ENCODE measurements around the gene GLRA3.
"Not testable (repeated sequence)": the region's sequence is repeated elsewhere in the genome, so short reads cannot be mapped to it uniquely, and the experiment has no call there.

Gene GLRA3

DNA sequence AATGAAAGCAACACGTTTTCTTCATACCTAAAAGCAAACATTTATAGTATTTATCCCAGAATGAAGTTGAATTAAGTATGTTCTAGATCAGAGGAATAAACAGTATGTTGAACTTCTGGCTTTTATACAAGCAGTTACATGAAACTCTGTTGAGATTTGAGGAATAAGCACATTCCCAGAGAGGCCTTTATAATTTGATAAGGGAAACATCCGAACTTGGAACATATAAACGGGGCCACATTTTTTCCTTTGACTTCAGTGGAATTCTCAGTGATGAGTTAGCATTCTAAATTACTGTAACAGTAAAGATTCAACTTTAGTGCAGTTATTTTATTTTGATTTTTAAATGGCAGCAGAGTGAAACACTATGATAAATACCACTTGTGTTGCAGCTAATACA lies 119.5 kb downstream of the GLRA3 start:
- DNase-seq = no peak

DNA sequence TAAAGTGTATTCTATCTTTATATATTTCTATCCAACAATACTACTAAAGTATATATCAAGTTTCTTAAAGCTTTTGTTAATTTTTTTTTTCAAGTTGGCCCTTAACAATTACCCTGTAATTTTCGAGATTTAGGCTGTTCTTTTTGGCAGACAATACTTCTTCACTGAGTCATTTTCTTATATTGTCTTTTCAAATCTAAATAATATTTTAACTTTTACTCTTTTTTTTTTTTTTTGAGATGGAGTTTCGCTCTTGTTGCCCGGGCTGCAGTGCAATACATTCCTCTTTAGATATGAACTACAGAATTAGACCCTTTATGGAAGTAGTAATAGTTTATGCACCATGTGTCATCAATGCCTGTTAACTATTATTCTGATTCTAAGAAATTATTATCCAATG lies 120.7 kb downstream of the GLRA3 start:
- no peak for DNase-seq

DNA sequence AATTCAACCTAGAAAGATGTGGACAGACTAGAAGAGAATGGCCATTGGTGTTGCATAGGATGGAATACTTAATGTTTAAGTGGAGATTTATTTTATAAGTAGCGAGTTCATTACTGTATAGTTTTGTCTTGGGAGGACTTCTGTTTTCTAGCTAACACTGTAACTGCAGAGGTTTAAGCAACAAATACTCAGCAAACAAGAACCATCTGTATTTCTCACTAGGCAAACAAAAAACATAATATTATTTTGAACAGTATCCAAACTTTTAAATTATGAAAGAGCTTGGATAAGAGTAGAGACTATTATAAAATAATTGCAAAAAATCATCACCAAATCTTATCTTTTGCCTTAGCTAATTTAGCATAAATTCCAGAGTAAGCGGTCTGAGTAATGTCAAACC lies 121.1 kb downstream of the GLRA3 start:
- DNase-seq = no peak

DNA sequence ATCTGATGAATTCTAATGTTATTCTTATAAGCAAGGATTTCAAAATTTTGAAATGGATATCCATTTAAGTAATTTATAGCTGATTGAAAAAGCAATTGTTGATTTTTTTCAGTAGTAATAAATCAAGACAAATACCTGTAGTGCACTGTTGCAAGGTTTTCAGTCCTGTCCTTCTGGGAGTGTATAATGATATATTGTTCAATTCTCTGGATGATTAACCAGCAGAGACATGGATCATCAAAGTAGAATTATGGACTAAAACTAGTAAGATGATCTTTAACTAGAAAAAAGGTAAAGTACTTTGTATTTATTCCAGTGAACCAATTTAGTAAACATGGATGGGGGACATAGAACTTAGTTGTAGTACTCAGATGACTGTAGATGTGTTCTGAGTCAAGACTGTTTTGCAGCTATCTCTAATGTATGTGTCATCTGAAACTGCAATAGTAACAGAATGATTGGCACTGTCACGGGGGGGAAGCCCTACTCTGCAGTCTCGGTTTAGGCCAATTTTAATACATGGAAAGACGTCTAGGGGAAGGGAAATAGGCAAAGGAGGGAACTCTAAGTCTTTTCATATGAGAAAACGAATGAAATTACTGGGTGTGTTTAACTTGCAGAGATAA lies 121.9 kb downstream of the GLRA3 start:
- no peak for DNase-seq

DNA sequence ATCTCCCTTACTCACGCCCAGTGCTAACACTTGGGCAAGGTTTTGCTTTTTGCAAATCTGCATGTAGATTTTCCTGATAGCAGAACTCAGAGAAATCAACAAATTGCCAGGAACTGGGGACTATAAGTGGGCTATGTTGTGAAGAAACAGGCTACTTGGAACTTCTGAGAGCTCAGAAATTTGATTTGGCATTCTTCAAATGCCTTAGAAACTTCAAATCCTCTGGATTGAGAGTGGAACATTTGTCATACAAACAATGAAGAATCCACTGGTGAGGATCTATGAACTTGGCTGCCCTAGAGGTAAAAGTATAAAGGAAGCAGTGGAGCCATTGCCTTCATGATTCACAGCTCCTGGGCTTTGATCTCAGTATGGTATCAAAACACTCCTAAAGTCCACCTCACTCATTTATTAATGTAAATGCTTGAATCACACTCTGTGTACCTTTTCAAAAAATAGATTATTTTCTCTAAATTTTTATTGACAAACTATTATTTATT lies 126.0 kb downstream of the GLRA3 start:
- no peak for DNase-seq

DNA sequence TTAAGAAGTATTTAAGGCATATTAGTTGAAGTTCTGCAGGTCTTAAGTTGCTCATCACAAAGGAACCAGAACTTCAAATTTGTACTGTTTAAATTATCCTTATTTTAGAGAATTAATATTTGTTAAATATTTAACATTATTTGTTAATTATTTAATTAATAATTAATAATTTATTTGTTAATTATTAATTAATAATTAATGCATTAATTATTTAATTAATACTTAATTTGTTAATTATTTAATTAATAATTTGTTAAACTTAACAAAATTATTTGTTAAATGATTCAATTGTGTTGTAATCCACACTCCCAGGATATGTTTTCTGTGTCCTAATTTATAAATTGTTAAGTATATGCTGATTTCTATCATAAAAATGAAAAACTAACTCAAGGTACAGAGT lies 129.4 kb downstream of the GLRA3 start:
- no peak for DNase-seq

DNA sequence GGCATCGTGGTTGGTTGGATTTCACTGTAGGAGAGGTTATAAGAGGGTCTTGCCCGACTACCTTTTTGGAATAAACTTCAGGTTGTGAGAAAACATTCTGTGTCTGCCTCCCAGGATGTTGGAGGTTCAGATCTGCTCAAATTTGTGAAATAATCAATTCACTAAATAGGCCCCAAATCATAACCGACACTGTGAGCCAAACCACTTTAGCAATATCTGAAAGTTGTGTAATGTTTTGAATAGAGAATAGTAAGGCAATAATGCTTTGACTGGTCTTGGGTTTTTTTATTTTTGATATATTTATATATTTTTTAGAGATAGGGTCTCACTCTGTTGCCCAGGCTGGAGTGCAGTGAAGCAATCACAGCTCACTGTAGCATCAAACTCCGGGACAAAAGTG lies 131.2 kb downstream of the GLRA3 start:
- no peak for DNase-seq

DNA sequence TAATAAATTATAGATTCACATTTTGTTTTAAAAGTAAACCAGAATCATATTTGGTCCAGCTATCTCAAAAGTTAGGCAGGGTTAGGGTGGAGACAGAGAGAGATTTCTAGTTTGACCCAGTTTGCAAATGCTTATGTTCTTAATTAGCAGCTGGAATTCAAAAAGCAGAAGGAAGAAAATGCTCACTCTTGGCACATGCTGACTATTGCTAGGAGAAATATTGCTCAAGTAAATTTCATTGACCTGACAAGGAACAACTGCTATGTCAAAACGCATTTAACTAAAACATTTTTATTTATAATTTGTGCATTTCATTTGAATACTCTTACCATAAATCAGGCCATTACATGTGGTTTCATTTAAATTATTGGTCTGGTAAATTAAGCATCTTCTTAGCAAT lies 131.8 kb downstream of the GLRA3 start:
- DNase-seq = no peak

DNA sequence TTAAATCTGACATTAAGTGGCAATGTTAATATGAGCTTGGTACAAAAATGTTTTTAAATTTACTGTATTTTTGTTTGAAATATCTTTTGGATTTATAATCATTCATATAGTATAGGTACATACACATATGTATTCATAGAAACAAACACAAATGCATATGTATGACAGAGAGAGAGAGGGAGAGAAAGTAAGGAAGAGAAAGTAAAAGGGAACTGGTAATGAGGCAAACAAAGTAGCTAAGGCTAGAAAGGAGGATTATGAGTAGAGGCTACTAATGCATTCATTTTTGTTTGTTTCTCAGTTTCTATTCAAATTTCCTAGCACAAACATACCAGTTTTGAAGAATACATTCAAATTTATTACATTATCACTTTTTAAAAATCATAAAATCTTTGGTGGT lies 132.4 kb downstream of the GLRA3 start:
- DNase-seq = no peak

DNA sequence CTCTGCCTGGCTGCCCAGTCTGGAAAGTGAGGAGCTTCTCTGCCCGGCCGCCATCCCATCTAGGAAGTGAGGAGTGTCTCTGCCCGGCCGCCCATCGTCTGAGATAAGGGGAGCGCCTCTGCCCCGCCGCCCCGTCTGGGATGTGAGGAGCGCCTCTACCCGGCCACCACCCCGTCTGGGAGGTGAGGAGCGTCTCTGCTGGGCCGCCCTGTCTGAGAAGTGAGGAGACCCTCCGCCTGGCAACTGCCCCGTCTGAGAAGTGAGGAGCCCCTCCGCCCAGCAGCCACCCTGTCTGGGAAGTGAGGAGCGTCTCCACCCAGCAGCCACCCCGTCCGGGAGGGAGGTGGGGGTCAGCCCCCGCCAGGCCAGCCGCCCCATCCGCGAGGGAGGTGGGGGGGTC lies 137.2 kb downstream of the GLRA3 start:
- not testable (repeated sequence) for DNase-seq

DNA sequence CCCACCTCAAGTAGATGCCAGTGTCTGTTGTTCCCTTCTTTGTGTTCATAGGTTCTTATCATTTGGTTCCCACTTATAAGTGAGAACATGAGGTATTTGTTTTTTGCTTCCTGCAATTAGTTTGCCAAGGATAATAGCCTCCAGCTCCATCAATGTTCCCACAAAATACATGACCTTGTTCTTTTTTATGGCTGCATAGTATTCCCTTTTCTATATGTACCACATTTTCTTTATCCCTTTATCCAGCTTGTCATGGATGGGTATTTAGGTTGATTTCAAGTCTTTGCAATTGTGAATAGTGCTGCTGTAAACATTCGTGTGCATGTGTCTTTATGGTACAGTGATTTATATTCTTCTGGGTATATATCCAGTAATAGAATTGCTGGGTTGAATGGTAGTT lies 138.4 kb downstream of the GLRA3 start:
- no peak for DNase-seq

DNA sequence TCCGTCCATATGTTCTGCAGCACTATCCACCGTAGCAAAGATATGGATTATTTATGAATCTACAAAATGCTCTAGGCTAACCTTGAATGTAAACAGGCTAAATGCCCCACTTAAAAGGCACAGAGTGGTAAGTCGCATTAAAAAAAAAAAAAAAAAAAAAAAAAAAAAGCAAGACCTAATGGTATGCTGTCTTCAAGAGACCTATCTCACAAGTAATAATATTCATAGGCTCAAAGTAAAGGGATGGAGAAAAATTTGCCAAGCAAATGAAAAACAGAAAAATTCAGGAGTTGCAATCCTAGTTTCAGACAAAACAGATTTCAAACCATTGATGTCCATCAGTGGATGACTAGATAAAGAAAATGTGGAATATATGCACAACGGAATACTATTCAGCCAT lies 139.4 kb downstream of the GLRA3 start:
- no peak for DNase-seq

DNA sequence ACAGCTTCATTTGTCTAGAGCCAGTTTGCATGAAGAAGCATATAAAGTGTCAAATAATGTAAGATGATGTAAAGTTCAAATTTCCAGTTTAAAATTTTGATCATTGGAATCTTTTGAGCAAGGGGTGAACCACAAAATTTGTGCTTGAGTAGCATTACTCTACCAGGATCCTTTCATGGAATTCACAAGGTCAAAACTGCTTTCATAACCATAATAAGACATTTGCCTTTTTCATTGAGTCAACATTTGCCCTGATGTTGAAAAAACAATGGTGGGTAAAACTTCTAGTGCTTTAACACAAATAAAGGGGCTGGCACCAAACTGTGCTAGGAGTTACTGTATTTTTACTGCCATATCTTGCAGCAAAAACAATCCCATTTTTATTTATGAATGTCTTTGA lies 142.2 kb downstream of the GLRA3 start:
- no peak for DNase-seq

DNA sequence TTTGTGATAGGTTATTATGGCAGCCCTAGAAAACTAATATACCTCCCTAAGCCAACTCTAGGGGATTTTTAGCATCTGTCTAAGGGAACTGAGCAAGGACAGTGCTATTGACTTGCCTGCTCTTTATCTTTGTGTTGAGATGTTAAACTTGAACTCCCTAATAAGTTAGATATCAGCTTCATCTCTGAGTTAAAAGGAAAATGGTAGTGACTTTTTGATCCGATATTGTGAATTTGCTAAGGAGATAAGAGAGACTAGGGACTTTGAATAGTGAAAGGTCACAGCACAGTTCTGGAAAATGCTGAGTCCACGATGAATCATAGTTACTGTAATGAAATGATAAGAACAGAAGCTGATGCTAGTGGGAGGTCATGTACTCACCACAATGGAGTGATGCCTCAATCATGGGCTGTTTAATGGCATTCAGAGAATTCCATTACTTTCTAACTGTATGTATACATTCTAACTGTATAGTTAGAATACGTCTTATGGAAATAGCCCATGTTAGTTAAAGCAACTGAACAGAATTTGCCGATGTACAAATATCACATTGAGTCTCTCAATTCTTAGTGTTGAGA lies 147.2 kb downstream of the GLRA3 start:
- no peak for DNase-seq

DNA sequence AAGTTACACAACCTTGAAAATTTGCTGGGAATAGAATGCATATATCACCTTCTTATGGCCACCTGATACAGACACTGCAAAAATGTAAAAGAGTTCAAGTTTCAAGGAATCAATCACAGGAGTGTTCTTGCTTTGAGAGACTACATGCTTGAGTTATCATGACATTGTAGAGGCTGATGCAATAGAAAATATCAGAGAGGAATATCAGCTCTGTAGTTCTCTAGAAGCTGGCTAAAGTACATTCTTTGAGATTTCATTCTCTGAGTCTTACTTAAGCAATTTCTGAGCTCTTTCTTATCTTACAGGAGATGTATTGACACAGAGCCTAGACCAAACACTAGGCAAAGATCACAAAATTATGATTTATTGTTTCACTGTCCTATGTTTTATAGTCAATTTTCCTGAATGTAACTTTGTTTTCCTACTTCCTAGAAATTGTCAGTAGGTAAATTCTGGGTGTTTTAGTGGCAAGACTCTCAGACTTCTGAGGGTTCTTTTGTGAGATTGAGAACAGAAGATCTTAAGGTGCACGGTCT lies 154.7 kb downstream of the GLRA3 start:
- no peak for DNase-seq

DNA sequence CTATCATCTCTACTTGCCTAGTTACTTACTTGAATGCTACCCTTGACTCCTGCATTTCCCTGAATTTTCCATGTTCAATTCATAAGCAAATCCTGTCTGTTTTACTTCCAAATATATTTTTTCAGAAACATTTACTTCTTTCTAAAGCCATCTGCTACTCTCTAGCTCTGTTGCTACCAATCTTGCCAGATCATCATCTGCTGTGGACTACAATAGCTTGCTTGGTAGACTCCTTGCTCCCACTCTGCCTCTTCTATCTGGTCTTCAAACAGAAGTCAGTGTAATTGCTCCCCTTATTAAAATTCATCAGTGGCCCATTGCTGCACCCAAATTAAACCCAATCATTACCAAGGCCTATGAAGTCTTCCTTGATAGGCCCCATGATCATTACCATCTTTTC lies 155.2 kb downstream of the GLRA3 start:
- DNase-seq = no peak

DNA sequence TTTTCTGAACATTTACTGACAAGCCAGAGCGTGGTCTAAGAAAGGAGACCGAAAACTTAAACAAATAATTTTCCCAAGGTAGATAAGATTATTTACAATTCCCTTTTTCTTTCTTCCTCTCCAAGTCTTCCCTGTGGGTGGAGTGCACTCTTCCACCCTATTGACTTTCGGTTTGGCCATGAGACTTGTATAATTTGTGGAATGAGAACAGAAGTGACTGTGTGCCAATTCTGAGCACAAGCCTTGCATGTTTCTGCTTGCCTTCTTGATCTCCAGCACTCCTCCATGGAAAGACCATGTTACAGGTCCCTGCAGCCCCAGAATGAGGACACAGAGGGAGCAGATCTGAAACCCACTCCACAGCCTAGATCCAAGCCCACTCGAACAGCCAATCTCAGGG lies 156.8 kb downstream of the GLRA3 start:
- DNase-seq = no peak

DNA sequence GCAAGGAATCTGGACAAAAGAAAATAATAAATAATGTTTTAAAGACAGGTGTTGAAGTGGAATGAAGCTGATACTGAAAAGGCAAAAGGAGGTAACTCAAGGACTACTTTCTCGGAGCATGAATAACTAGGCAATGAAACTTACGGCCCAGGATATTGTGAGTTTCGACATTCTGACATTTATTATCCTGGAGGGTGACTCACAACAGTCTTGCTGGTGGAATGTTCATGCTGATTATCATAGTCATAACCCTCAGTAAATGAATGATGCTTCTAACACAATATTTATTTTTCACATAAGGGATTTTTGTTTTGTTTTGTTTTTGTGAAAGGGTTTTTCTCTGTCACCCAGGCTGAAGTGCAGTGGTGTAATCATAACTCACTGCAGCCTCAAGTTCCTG lies 159.8 kb downstream of the GLRA3 start:
- DNase-seq = no peak

DNA sequence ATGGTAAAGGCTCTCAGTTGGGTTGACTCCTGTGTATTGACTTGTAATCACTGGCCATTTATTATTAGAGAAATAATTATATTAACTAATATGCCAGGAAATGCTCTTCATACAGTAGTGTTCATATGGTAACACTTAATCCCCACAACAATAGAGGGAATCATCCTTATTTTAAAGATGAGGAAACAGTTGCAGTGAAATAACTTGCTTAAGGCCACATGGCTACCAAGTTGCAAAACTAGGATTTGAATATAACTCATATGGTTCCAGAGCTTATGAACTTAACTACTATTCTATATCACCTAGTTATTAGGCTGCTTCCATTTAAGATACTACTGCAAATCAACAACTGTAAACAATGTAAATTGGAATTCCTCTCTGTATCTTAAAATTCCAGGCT lies 163.2 kb downstream of the GLRA3 start:
- no peak for DNase-seq

DNA sequence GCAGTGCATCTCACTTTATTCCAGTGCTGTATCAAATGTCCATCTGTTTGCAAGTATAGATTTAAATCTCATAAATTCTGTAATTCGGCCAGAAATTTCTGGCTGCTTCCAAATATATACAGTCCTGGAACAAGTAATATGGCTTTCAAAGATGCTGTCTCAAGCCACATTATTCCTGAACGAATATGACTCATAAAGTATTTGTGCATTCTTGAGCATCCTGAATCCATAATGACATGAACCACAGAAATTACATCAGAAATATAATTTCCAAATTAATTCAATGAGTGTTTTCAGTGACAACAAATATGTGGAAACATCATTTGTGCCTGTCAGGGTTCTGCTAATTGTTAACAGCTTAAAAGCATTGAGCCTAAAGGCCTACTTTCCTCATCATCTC lies 165.8 kb downstream of the GLRA3 start:
- no peak for DNase-seq

DNA sequence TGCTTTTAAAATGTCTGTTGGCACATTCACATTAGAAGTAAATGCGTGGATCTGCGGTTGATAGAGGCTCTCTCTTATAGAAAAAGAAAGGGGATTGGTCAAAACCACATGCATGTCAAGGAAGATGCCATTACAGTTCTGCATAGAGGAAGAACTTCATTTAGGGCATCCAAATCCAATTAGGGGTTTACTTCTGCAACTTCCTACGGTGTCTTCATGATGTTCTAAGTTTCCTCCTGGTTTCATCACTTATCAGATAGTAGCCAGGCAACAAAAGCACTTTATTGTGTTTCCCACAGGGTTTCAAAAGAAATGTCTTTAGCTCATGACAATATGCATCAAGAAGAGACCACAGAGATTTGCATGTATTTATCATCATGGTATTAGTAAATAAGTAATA lies 170.8 kb downstream of the GLRA3 start:
- DNase-seq = no peak

DNA sequence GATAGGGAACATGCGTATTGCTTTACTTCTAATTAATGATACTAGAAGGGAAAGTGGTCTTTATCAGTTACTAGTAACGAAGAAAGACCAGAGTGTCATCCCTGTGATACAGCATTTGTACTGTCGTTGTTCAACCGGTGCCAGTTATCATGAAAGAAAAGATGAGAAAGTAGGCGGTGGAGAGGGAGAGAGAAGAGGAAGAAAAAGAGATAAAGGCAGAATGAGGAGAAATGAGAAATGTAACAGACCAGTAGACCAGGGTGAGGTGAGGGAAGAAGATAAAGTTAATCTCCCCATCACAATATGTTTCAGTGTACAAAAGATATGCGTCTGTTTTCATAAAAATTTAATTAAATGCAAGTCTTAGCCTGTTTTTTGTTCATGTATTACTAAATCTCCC lies 171.6 kb downstream of the GLRA3 start:
- DNase-seq = no peak

DNA sequence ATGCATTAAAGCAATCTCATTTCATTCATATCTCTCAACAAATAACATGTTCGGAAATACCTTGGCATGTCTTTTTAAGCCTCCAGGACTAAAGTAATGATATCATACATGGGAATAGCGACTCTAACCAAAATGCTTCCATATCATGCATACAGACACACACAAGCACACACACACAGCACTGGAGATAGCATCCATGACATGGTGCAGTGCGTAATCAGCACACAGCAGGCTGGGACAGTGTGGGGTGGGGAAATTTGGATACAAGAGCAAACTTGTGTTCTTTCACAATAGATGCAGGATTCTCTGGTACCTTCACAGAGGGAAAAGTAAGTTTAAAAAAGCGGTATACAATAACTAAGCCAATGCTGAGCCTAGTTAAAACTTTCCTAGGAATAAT lies 174.4 kb downstream of the GLRA3 start:
- DNase-seq = no peak

DNA sequence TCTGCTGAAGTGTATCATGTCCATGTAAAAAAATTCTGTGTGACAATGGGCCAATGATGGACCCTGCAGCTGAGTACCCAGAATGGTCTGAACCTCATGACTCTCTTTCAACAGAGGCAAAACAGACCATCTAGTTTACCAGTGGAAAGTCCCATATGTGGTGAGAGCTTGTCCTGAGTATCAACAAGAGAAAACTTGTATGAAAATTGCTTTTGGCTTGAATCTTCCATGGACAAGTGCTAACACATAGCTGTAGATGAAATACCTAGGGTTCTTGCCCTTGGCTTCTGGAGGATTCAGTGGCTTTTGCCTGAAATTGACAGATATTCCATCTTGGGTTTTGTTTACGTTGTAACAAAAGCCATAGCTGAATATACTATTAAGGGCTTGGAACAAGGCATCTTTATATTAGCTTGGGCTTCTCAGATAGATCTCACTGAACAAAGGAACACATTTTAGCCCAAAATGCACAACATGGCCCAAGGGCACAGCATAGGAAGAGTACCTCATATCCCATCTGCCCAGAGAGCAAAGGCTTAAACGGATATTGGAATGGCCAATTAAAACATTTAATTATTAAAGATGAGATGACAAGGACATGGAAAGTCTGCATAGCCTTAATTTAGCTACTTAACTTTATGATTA lies 178.2 kb downstream of the GLRA3 start:
- DNase-seq = no peak

DNA sequence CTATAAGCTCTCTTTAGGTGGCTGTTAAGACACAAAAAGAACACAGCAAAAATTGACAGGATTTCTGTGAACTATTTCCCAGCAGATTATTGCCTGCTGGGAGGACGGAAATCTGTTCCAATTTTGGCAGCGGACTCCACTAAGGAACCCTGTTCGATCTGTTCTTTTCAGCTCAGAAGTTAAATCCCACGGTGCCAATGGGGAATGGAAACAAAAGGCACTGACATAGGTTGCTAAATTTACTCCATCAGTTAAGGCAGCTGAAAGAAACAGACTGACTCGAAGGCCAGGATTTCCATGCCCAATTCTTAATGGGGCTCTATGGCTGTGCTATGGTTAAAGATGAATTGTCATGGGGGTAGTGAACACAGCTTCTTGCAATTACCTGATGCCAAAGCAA lies 180.2 kb downstream of the GLRA3 start:
- DNase-seq = no peak

Measured in activated T-cell treated with anti-CD3 and anti-CD28 coated beads, Interleukin-2, amount 50 U/mL, for 48 hours (primary cell).